Keratinocyte (primary cell): ENCODE data around the gene ZBP1.

Experiments
- EZH2 ChIP-seq: IDR thresholded peaks from one replicate; pipeline ENCODE4 v1.6.1; 2012; ENCODE audit warnings: inconsistent platforms, mild to moderate bottlenecking, low read length, moderate library complexity
- TF ChIP-seq, protein P1 (sequence below), 3 experiments: IDR thresholded peaks in 1 of 3; conservative IDR thresholded peaks in 1 of 3; optimal IDR thresholded peaks in 1 of 3; 2 replicates in 2 of 3; 3 replicates in 1 of 3; pipeline versions ENCODE3 to v1.5.1; 2011; ENCODE audit warnings: low read length in 3 of 3, mild to moderate bottlenecking in 3 of 3, moderate library complexity in 2 of 3, control low read depth in 1 of 3, inconsistent platforms in 1 of 3; ENCODE audit not compliant: insufficient read depth in 2 of 3; ENCODE audit errors: extremely low read depth in 1 of 3

DNA sequence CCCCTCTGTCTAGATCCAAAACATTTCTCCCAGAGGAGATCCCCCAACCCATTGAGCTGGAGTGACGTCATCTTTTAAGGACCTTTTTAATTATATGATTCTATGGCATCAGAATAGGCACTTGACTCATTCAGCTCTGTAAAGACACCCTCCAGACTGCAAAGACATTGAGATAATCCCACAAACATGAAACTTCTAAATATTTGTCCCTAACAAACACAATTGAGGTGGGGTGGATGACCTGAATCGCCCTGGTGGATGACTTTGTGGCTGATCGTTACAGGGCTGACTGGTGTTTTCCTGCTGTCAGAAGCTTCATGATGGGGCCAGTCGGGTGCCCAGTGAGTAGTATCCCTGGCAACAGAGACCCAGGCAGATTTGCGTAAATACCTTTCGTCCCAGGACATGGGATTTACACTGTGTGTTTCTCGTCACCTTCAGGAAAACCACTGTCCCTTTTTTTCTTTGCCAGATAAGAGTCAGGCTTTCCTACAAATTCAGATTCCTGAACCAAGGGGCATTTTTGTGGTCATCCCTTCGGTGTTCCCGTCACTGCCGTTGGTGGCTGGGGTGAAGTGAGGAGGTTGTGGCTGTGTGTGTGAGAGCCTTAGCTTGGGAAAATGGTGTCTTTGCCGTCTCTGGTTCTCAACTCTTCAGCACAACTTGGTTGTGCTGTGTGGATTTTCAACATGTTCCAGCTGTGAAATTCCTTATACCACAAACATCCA lies 64.6 kb downstream of the ZBP1 start:
- TF ChIP-seq, protein P1, sequence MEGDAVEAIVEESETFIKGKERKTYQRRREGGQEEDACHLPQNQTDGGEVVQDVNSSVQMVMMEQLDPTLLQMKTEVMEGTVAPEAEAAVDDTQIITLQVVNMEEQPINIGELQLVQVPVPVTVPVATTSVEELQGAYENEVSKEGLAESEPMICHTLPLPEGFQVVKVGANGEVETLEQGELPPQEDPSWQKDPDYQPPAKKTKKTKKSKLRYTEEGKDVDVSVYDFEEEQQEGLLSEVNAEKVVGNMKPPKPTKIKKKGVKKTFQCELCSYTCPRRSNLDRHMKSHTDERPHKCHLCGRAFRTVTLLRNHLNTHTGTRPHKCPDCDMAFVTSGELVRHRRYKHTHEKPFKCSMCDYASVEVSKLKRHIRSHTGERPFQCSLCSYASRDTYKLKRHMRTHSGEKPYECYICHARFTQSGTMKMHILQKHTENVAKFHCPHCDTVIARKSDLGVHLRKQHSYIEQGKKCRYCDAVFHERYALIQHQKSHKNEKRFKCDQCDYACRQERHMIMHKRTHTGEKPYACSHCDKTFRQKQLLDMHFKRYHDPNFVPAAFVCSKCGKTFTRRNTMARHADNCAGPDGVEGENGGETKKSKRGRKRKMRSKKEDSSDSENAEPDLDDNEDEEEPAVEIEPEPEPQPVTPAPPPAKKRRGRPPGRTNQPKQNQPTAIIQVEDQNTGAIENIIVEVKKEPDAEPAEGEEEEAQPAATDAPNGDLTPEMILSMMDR (optimal IDR thresholded peaks at IDR 0.05 in 1 of 3, IDR thresholded peaks at IDR 0.05 in 1 of 3, conservative IDR thresholded peaks at IDR 0.05 in 1 of 3; ENCODE audit: extremely low read depth in 1 of 3, insufficient read depth in 2 of 3, low read length in 3 of 3): no peak
- no peak for TF ChIP-seq EZH2
